Upper lobe of left lung (tissue), 4 donors: Measurements from ENCODE around the gene TOMM22.

Experiments
- EP300 ChIP-seq, 4 donors: sonication (generic); formaldehyde crosslinking; IDR thresholded peaks; one replicate each; pipeline ENCODE4 v1.5.1; 2017; ENCODE audit warnings: antibody characterized with exemption in 4 of 4, control low read depth in 2 of 4
- POLR2A ChIP-seq, 4 donors: fragments of 450-650 bp; IDR thresholded peaks; one replicate each; pipeline ENCODE4 v1.5.1; 2016 to 2017; ENCODE audit warnings: antibody characterized with exemption in 4 of 4, mild to moderate bottlenecking in 2 of 4
- POLR2AphosphoS5 ChIP-seq, 2 donors: sonication (generic); formaldehyde crosslinking; IDR thresholded peaks; one replicate each; pipeline ENCODE4 v1.5.1; 2017; ENCODE audit warnings: antibody characterized with exemption in 2 of 2
- TF ChIP-seq, protein P1 (sequence below), 6 experiments: fragments of 450-650 bp in 4 of 6; fragments of 200-600 bp in 2 of 6; sonication (generic) in 2 of 6; IDR thresholded peaks; one replicate each; pipeline ENCODE4 v1.5.1; 2016 to 2019; ENCODE audit warnings: antibody characterized with exemption in 6 of 6

DNA sequence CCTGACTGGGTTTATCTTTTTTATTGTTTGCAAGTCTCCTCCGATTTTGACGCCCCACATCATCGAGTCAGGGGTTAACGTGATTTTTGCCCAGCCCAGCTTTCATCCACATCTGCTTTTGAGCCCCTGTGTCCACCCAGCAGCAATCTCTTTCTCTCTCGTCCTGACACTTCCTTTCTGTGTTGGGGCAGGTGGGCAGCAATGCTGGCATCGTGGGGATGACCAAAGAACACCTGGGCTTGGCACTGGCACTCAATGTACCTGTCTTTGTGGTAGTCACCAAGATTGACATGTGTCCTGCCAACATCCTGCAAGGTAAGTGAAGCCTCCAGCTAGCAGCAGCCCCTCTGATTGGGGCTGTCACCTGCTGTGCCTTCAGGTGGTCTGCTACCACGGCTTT, 39.8 kb downstream of the TOMM22 start:
- TF ChIP-seq, protein P1, sequence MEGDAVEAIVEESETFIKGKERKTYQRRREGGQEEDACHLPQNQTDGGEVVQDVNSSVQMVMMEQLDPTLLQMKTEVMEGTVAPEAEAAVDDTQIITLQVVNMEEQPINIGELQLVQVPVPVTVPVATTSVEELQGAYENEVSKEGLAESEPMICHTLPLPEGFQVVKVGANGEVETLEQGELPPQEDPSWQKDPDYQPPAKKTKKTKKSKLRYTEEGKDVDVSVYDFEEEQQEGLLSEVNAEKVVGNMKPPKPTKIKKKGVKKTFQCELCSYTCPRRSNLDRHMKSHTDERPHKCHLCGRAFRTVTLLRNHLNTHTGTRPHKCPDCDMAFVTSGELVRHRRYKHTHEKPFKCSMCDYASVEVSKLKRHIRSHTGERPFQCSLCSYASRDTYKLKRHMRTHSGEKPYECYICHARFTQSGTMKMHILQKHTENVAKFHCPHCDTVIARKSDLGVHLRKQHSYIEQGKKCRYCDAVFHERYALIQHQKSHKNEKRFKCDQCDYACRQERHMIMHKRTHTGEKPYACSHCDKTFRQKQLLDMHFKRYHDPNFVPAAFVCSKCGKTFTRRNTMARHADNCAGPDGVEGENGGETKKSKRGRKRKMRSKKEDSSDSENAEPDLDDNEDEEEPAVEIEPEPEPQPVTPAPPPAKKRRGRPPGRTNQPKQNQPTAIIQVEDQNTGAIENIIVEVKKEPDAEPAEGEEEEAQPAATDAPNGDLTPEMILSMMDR (IDR thresholded peaks at IDR 0.05) = no peak
- TF ChIP-seq EP300 (IDR thresholded peaks at IDR 0.05) (no peak), POLR2A (IDR thresholded peaks at IDR 0.05) (no peak), POLR2AphosphoS5 (IDR thresholded peaks at IDR 0.05) (no peak)
